HL-60 (cell line): ENCODE measurements around the gene ATP2B3.

Source experiments
- CTCF ChIP-seq: IDR thresholded peaks from one replicate; pipeline ENCODE4 v1.5.1; 2011; ENCODE audit warnings: low read length, control low read depth, inconsistent platforms; ENCODE audit not compliant: insufficient read depth
- GABPA ChIP-seq: IDR thresholded peaks from 2 replicates; pipeline ENCODE4 v1.6.1; 2012; ENCODE audit warnings: low read depth
- POLR2AphosphoS5 ChIP-seq: IDR thresholded peaks from 2 replicates; pipeline ENCODE4 v1.6.1; 2012; ENCODE audit warnings: low read depth
- REST ChIP-seq: IDR thresholded peaks from 2 replicates; pipeline ENCODE4 v1.6.1; 2012; ENCODE audit warnings: low read depth; ENCODE audit not compliant: insufficient replicate concordance

GRCh38 chrX:153519569-153520286, 2.3 kb downstream of the ATP2B3 start:
- TF ChIP-seq CTCF (no peak), GABPA (no peak), REST (no peak), POLR2AphosphoS5 (no peak)
